Immature natural killer cell (primary cell): ENCODE data around the gene KDM4B. TPM values are rescaled to one million over a fixed set of nuclear protein-coding genes. Genes with fewer than 3 reads are reported as not detected.

Source experiments
- DNase-seq, 3 donors: peaks; one replicate each; pipeline ENCODE4 v3.0.0; 2022; ENCODE audit warnings: mixed read lengths in 1 of 3
- H3K27ac Mint-ChIP-seq, 6 donors: one replicate each; pipeline ENCODE4 v1.8.0; 2020; ENCODE audit warnings: mixed read lengths in 6 of 6, mild to moderate bottlenecking in 5 of 6, inconsistent platforms in 4 of 6, moderate library complexity in 3 of 6
- H3K27me3 Mint-ChIP-seq, 3 donors: one replicate each; pipeline ENCODE4 v1.8.0; 2020 to 2021; ENCODE audit warnings: low read depth in 3 of 3, mild to moderate bottlenecking in 3 of 3, mixed read lengths in 3 of 3, moderate library complexity in 3 of 3, inconsistent platforms in 1 of 3
- H3K36me3 Mint-ChIP-seq, 3 donors: one replicate each; pipeline ENCODE4 v1.8.0; 2020; ENCODE audit warnings: mixed read lengths in 3 of 3, inconsistent platforms in 2 of 3, mild to moderate bottlenecking in 2 of 3
- H3K4me1 Mint-ChIP-seq, 2 donors: one replicate each; pipeline ENCODE4 v1.8.0; 2020; ENCODE audit warnings: inconsistent platforms in 2 of 2, mild to moderate bottlenecking in 2 of 2, mixed read lengths in 2 of 2, moderate library complexity in 1 of 2
- H3K4me3 Mint-ChIP-seq, 5 donors: one replicate each; pipeline ENCODE4 v1.8.0; 2020; ENCODE audit warnings: mild to moderate bottlenecking in 5 of 5, mixed read lengths in 5 of 5, inconsistent platforms in 3 of 5, moderate library complexity in 3 of 5
- H3K9me3 Mint-ChIP-seq, 6 donors: one replicate each; pipeline ENCODE4 v1.8.0; 2020; ENCODE audit warnings: mild to moderate bottlenecking in 6 of 6, mixed read lengths in 6 of 6, inconsistent platforms in 4 of 6, moderate library complexity in 3 of 6
- polyA plus RNA-seq, 3 donors: library from polyadenylated mRNA; unstranded; fragments of 300-500 nt; fragmentation: Illumina TruSeq; gene quantifications; one replicate each; pipeline ENCODE4 v1.2.3, GENCODE V29; 2021

KDM4B gene
- polyA plus RNA-seq, 3 donors from 2014 or later: 4.3 to 22.4 (median 6.7) TPM

DNA sequence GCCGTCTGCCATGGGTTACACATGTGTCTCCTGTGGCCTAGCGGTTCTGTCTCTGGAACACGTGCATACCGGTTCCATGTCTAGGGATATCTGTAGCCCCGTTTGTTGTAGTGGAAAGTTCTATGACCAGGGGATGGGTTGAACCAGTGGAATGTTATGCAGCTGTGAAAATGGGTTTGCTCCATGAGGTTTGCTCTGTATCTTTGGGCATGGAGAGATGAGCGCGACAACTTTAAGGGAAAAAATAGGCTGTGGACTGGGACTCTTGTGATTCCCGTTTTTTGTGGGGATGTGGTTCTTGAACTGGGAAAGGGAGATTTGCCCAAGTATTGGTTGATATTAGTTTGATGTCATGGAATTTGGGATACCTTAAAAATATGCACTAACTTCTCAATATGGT, 120.4 kb downstream of the KDM4B start:
- peaks cover 0 to 5% of the 10 kb centered on the region in 2 donors for H3K4me1 Mint-ChIP-seq
- no peak for DNase-seq
- peaks cover 0 to 1% (median 0%) of the 10 kb centered on the region in 3 donors for H3K27me3 Mint-ChIP-seq
- H3K36me3 Mint-ChIP-seq: peaks cover 0 to 8% (median 0%) of the 10 kb centered on the region in 3 donors
- H3K27ac Mint-ChIP-seq: no peak overlapping the region
- no peaks in the 10 kb centered on the region for H3K9me3 Mint-ChIP-seq
- H3K4me3 Mint-ChIP-seq: no peak overlapping the region

DNA sequence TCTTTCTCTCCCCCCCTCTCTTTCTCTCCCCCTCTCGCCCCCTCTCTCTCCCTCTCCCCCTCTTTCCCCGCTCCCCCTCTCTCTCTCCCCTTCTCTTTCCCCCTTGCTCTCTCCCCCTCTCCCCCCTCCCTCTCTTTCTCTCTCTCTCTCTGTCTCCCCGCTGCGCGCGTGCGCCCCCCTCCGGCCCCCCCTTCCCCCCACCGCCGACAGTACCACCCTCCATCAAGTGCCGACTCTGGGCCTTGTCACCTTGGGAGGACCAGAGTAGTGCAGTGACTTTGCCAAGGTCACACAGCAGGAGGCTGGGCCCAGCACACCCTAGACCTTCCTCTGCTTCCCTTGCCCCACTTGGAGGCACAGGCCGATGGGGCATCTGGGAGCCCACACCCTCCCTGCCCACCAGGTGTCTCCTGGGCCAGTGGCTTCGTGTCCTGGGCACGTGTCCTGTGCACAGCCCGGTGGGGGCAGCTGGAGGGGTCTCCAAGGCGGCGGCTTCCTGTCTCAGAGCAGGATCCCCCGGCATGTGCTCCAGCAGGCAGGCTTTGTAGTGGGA, 121.6 kb downstream of the KDM4B start:
- H3K4me1 Mint-ChIP-seq: peaks cover 0 to 5% of the 10 kb centered on the region in 2 donors
- DNase-seq: no peak
- no peak overlapping the region for H3K27ac Mint-ChIP-seq
- peaks cover 0 to 8% (median 0%) of the 10 kb centered on the region in 3 donors for H3K36me3 Mint-ChIP-seq
- no peaks in the 10 kb centered on the region for H3K9me3 Mint-ChIP-seq
- no peak overlapping the region for H3K4me3 Mint-ChIP-seq
- H3K27me3 Mint-ChIP-seq: peaks cover 0 to 1% (median 0%) of the 10 kb centered on the region in 3 donors

DNA sequence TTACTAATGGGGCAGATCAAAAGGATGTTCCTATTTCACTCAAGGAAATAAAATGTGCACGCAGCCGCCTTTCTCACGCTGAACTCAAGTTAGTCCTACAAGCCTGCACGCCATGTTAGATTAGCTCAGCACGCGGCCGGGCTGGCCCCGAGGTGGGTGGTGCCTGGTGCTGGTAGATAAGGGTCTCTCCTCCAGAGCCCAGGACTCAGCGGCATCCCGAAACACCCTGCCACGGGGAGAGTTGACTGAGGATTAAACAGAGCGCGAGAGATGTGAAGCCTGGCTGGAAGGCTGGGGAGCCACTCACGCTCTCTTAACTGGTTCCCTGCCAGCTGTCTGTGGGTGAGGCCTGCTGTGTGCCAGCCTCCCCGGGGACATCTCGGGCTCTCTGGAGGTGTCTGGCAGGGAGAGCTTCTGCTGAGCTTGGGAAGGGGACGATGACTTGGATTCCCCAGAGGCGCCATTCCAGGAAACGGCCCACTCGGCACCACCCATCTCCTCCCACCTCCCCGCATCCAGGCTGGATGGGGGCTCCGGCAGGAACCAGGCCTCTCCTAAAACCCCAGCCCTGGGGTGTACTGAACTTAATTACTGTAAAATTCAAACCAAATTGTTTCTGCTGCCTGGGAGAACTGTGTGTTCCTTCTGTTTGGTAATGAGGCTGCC, 122.2 kb downstream of the KDM4B start:
- H3K27ac Mint-ChIP-seq: no peak overlapping the region
- H3K4me1 Mint-ChIP-seq: peaks cover 0 to 5% of the 10 kb centered on the region in 2 donors
- H3K36me3 Mint-ChIP-seq: peaks cover 0 to 8% (median 0%) of the 10 kb centered on the region in 3 donors
- no peak overlapping the region for H3K4me3 Mint-ChIP-seq
- DNase-seq: no peak
- H3K27me3 Mint-ChIP-seq: peaks cover 0 to 2% (median 1%) of the 10 kb centered on the region in 3 donors
- H3K9me3 Mint-ChIP-seq: peaks cover 0 to 1% (median 0%) of the 10 kb centered on the region in 6 donors

DNA sequence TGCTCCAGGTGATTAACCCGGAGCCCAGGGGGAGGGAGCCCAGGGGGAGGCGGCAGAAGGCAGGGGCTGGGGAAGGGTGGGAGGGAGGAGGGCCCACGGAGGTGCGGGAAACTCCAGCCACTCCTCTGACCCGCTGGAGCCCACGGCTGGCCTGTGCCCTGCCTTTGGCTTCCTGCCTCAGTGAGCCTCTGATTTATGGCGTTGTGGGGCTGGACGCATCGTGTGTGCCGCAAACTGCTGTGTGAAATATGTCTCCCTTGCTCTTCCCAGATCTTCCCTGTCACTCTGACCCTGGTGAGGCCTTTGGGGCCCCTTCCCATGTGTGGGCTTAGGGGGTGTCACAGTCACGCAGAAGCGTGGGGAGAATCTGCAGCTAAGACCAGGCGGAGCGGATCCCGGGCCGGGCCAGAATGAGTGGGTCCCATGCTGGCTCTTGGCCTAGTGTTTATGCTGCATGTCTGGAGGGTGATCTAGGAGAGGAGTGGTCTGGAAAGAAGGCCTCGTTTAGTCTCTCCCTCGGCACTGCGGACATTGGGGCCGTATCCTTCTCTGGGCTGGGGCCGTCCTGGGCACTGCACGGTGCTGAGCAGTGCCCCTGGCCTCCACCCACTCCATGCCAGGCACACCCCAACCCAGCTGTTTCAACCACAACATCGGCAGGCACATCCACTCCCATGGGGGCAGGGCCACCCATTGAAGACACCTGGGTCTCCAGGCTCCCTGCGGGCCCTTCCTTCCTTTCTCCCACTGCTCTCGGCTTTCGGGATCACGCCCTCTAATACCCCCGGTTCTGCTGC, 123.0 kb downstream of the KDM4B start:
- H3K36me3 Mint-ChIP-seq: peaks cover 0 to 10% (median 2%) of the 10 kb centered on the region in 3 donors
- no peak overlapping the region for H3K4me3 Mint-ChIP-seq
- no peak overlapping the region for H3K27ac Mint-ChIP-seq
- H3K27me3 Mint-ChIP-seq: peaks cover 0 to 2% (median 1%) of the 10 kb centered on the region in 3 donors
- DNase-seq: no peak
- H3K4me1 Mint-ChIP-seq: peaks cover 0 to 5% of the 10 kb centered on the region in 2 donors
- peaks cover 0 to 1% (median 0%) of the 10 kb centered on the region in 6 donors for H3K9me3 Mint-ChIP-seq

DNA sequence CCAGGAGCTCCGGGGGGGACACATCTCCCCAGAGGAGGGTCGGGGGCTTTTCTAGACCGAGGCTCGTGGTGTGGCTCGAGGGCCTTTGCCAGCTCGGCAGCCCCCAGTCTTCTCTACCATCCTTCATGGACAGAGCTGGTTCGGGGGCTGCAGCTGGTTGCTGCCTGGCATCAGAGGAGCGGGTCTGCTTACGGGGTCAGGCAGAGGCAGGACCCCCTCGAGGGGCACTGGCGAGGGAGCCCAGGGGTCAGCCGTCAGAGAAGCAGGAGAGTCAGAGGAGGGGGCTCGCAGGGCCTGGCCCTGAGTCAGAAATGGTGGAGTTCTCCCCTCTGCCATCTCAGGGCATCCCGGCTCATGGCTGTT, 123.5 kb downstream of the KDM4B start:
- peaks cover 0 to 2% (median 1%) of the 10 kb centered on the region in 3 donors for H3K27me3 Mint-ChIP-seq
- H3K4me3 Mint-ChIP-seq: no peak overlapping the region
- no peak for DNase-seq
- H3K36me3 Mint-ChIP-seq: peaks cover 0 to 13% (median 8%) of the 10 kb centered on the region in 3 donors
- peaks cover 0 to 5% of the 10 kb centered on the region in 2 donors for H3K4me1 Mint-ChIP-seq
- peaks cover 0 to 1% (median 0%) of the 10 kb centered on the region in 6 donors for H3K9me3 Mint-ChIP-seq
- no peak overlapping the region for H3K27ac Mint-ChIP-seq

DNA sequence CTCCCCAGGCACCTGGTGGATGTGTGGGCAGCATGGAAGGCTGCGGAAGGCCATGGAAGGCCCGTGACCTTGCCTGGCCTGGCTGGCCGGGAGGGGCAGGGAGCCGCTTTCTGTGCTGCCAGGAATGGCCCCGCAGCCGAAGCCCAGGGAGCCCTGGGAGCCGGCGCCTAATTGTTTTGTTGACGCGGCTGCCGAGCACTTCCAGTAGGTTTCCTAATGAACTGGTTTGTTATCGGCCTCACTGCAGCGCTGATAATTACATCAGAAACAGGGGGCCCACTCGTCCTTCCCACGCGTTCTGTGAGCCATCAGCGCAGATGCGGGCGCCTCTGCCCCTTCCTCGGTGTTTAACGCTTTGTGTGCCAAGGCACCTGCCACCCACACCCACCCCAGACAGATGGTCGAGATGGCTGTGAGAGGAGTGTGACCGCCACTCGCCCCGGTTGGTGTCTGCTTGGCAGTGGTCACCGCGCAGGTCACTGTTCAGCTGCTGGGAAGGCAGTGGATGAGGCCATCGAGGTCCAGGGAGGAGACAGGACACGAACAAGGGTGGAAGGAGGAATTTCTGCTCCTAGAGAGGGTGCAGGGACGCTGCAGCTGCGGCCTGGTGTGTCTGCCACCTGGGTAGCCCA, 124.5 kb downstream of the KDM4B start:
- no peak overlapping the region for H3K4me3 Mint-ChIP-seq
- H3K27ac Mint-ChIP-seq: peak overlapping the region in 1 of 6 donors; percentile 49
- peaks cover 0 to 13% (median 9%) of the 10 kb centered on the region in 3 donors for H3K36me3 Mint-ChIP-seq
- no peak for DNase-seq
- peaks cover 0 to 1% (median 0%) of the 10 kb centered on the region in 6 donors for H3K9me3 Mint-ChIP-seq
- H3K27me3 Mint-ChIP-seq: peaks cover 0 to 2% (median 1%) of the 10 kb centered on the region in 3 donors
- H3K4me1 Mint-ChIP-seq: peaks cover 0 to 5% of the 10 kb centered on the region in 2 donors

DNA sequence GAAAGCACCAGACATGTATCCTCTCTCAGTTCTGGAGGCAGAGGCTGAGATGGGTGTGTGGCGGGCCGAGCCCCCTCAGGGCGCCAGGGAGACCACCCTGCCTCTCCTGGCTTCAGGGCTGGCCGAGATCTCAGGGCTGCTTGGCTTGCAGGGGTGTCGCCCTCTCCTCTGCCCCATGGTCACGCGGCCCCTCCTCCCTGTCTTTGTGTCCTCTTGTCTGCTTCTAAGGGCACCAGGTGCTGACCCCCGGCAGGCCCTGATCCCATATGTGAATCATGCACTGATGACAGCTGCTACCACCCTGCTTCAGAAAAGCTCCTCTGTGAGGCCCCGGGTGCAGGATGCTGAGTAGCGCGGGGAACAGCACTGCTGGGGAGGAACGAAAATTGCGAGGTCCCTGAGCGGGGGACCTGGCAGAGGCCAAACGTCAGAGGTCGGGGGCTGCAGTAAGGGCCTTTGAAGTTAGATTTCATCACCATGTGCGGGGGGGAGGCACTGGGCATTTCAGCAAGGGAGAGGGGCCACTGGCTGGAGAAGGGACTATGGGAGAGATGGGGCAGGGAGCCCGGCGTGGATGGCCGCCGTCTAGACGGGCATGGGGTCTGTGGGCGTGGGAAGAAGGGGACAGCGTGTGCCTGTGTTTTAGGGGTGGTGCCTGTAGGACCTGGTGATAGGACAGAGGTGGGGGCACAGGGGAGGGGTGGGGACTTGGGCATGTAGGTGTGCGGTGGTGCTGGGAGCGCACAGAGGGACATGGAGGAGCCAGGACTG, 125.2 kb downstream of the KDM4B start:
- Mint-ChIP-seq H3K27ac (no peak overlapping the region), H3K36me3 (peaks cover 5 to 15% (median 14%) of the 10 kb centered on the region in 3 donors)

DNA sequence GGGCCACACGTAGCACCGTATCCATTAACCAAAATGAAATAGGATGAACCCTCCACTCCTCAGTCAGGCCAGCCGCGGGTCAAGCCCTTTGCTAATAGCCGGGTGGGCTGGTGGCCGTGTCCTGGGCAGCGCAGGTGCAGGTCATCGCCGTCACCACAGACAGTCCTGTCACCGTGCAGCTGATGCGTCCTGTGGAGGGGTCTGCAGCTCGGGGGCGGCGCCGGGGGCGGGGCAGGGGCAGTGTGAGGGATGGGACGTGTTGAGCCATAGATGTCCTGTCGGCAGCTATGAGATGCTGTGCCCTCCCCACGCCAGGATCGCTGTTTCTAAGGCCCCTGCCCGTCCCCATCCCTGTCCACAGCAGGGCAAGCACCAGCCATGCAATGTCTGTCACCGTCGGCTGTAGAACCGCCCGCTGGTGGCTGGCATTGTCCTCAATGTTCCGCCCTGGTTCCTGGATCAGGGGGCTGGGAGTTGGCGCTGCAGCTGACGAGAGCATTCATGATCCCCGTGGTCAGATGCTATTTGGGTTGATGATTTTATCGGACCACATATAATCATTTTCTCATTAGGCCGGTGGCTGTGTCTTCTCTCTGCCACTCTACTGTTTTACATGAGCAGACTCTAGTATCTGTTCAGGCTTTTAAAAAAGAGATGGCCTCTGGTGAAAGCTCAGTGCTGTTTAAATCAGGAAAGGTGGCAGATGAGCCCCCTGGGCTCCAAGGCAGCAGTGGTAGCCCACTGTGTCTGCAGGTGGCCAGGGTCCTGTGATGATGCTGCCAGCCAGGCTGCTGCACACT, 126.1 kb downstream of the KDM4B start:
- H3K27me3 Mint-ChIP-seq: peaks cover 0 to 2% (median 1%) of the 10 kb centered on the region in 3 donors
- H3K27ac Mint-ChIP-seq: no peak overlapping the region

More for the DNA sequence above, 125.2 kb downstream of the KDM4B start:
- H3K4me3 Mint-ChIP-seq: no peak overlapping the region
- peaks cover 0 to 4% (median 3%) of the 10 kb centered on the region in 6 donors for H3K9me3 Mint-ChIP-seq
- no peak for DNase-seq
- peaks cover 0 to 2% (median 1%) of the 10 kb centered on the region in 3 donors for H3K27me3 Mint-ChIP-seq
- H3K4me1 Mint-ChIP-seq: peaks cover 0 to 5% of the 10 kb centered on the region in 2 donors

DNA sequence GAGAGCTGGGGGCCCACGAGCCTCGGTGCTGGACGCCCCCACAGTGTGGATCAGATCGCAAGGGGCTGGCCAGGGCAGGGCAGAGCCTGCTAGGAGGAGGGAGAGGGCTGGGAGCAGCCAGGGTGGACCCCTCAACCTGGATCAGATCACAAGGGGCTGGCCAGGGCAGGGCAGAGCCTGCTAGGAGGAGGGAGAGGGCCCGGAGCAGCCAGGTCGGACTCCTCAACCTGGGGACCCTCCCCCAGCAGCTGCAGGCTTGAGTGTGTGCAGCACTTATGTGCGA, 126.6 kb downstream of the KDM4B start:
- peaks cover 0 to 2% (median 1%) of the 10 kb centered on the region in 3 donors for H3K27me3 Mint-ChIP-seq
- no peak overlapping the region for H3K27ac Mint-ChIP-seq
- peaks cover 9 to 16% (median 15%) of the 10 kb centered on the region in 6 donors for H3K9me3 Mint-ChIP-seq

More for the DNA sequence above, 126.1 kb downstream of the KDM4B start:
- no peak for DNase-seq
- H3K9me3 Mint-ChIP-seq: peaks cover 4 to 11% (median 10%) of the 10 kb centered on the region in 6 donors
- H3K4me1 Mint-ChIP-seq: peaks cover 0 to 3% of the 10 kb centered on the region in 2 donors
- no peak overlapping the region for H3K4me3 Mint-ChIP-seq
- peaks cover 11 to 22% (median 16%) of the 10 kb centered on the region in 3 donors for H3K36me3 Mint-ChIP-seq

DNA sequence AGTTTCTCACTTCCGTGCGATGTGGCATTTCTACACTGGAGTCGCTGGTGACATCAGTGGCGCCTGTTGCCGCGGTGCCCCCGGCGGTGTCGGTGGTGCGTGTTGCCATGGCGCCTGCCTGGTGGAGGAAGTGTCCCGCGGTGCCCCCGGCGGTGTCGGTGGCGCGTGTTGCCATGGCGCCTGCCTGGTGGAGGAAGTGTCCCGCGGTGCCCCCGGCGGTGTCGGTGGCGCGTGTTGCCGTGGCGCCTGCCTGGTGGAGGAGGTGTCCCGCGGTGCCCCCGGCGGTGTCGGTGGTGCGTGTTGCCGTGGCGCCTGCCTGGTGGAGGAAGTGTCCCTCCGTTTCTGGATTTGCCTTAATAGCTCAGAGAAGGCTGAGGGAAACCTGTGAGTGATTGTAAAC, 127.6 kb downstream of the KDM4B start:
- no peak overlapping the region for H3K27ac Mint-ChIP-seq
- H3K4me1 Mint-ChIP-seq: peaks cover 0 to 4% of the 10 kb centered on the region in 2 donors
- H3K27me3 Mint-ChIP-seq: peaks cover 0 to 2% (median 1%) of the 10 kb centered on the region in 3 donors
- H3K4me3 Mint-ChIP-seq: no peak overlapping the region
- peaks cover 10 to 20% (median 17%) of the 10 kb centered on the region in 6 donors for H3K9me3 Mint-ChIP-seq
- H3K36me3 Mint-ChIP-seq: peaks cover 19 to 35% (median 25%) of the 10 kb centered on the region in 3 donors
- DNase-seq: no peak

More for the DNA sequence above, 126.6 kb downstream of the KDM4B start:
- DNase-seq: no peak
- H3K4me3 Mint-ChIP-seq: no peak overlapping the region
- peaks cover 0 to 3% of the 10 kb centered on the region in 2 donors for H3K4me1 Mint-ChIP-seq
- peaks cover 16 to 27% (median 22%) of the 10 kb centered on the region in 3 donors for H3K36me3 Mint-ChIP-seq

DNA sequence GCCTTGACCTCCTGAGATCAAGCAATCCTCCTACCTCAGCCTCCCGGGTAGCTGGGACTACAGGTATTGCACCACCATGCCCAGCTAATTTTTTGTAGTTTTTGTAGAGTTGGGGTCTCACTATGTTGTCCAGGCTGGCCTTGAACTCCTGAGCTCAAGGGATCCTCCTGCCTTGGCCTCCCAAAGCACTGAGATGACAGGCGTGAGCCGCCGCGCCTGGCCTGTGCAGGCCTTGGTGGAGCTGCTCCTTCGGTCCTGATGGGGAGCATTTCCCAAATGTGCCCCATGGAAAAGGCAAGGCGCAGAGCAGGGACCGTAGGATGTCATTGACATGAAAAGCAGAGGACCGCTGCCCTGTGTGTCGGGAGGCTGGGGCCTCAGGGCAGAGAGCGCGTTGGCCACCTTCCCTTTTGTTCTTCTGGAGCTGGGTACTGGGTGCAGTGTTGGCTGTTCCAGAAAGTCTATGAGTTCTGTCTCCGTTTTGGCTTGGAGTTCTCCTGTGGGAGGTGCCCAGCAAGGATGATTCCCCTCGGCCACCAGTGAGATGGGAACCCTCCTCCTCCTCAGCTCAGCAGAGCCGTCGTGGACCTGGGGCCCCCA, 128.5 kb downstream of the KDM4B start:
- H3K27ac Mint-ChIP-seq: no peak overlapping the region
- H3K36me3 Mint-ChIP-seq: peaks cover 19 to 35% (median 25%) of the 10 kb centered on the region in 3 donors
- H3K27me3 Mint-ChIP-seq: peaks cover 0 to 2% (median 0%) of the 10 kb centered on the region in 3 donors
- H3K9me3 Mint-ChIP-seq: peaks cover 10 to 20% (median 17%) of the 10 kb centered on the region in 6 donors
- no peak for DNase-seq
- peaks cover 0 to 3% of the 10 kb centered on the region in 2 donors for H3K4me1 Mint-ChIP-seq
- no peak overlapping the region for H3K4me3 Mint-ChIP-seq
